Panc1 (cell line): ENCODE data around the gene UBTD1. TPM values are rescaled to one million over a fixed set of nuclear protein-coding genes. Genes with fewer than 3 reads are reported as not detected.

Source experiments
- ATAC-seq: fragments of 200-7000 bp; cut with Tn5 transposase; 2 replicates; pipeline ENCODE4 v1.9.1; 2020; ENCODE audit warnings: mild to moderate bottlenecking, moderate library complexity
- BruUV-seq: library from RNA; stranded (reverse); fragments of 400-500 nt; replicated peaks from 2 replicates; lab custom pipeline; 2021; lab: Mats Ljungman, UMichigan
- CTCF ChIA-PET: fragments of 300-600 bp; sonication (Branson Sonifier 250); formaldehyde crosslinking; loops from one replicate; lab custom pipeline; 2022; ENCODE audit warnings: antibody characterized with exemption; lab: Charles Lee
- POLR2A ChIA-PET: fragments of 300-600 bp; sonication (Branson Sonifier 250); formaldehyde crosslinking; loops from one replicate; lab custom pipeline; 2022; ENCODE audit warnings: antibody characterized with exemption; lab: Charles Lee
- DNase-seq: peaks from one replicate; pipeline ENCODE4 v3.0.0-alpha.2; 2010; ENCODE audit warnings: low read depth, low spot score
- H3K27ac ChIP-seq: 2 replicates; pipeline ENCODE4 v1.5.1; 2011; ENCODE audit warnings: mild to moderate bottlenecking, low read length, inconsistent platforms
- H3K27me3 ChIP-seq: fragments of 200-500 bp; sonication (Bioruptor generic); 2 replicates; pipeline ENCODE4 v1.6.0; 2014; ENCODE audit warnings: low read length, inconsistent platforms; ENCODE audit not compliant: control insufficient read depth, insufficient read depth
- H3K36me3 ChIP-seq: fragments of 200-500 bp; sonication (Bioruptor generic); 2 replicates; pipeline ENCODE4 v1.5.1; 2014; ENCODE audit warnings: inconsistent platforms, mild to moderate bottlenecking, low read length, moderate library complexity; ENCODE audit not compliant: control insufficient read depth, insufficient read depth
- H3K4me1 ChIP-seq: 2 replicates; pipeline ENCODE4 v1.5.1; 2011; ENCODE audit warnings: inconsistent platforms, mild to moderate bottlenecking, low read length, moderate library complexity; ENCODE audit not compliant: control insufficient read depth, insufficient read depth
- H3K4me3 ChIP-seq, 2 experiments: 2 replicates each; pipeline ENCODE4 v1.5.1; 2011 to 2012; ENCODE audit warnings: low read depth in 2 of 2, low read length in 2 of 2, mild to moderate bottlenecking in 2 of 2, inconsistent platforms in 1 of 2, moderate library complexity in 1 of 2
- H3K9me3 ChIP-seq: fragments of 200-500 bp; sonication (Bioruptor generic); 2 replicates; pipeline ENCODE4 v1.5.1; 2014; ENCODE audit warnings: low read depth, mild to moderate bottlenecking, inconsistent platforms, low read length, moderate library complexity; ENCODE audit not compliant: control insufficient read depth, insufficient read depth
- POLR2AphosphoS5 ChIP-seq: IDR thresholded peaks from 2 replicates; pipeline ENCODE4 v1.6.1; 2012; ENCODE audit warnings: mild to moderate bottlenecking, low read depth, low read length, moderate library complexity
- SIN3A ChIP-seq: IDR thresholded peaks from 2 replicates; pipeline ENCODE4 v1.6.1; 2012; ENCODE audit warnings: low read depth, mild to moderate bottlenecking, low read length, moderate library complexity, borderline replicate concordance; ENCODE audit not compliant: insufficient read depth
- TCF7L2 ChIP-seq: IDR thresholded peaks from 2 replicates; pipeline ENCODE4 v1.6.1; 2011; ENCODE audit warnings: mild to moderate bottlenecking, low read depth, low read length, inconsistent platforms
- in situ Hi-C: cut with HindIII; loops from 2 replicates; pipeline ENCODE4 v1.10.0; 2016; ENCODE audit warnings: low sequenced_read_pairs, low pct_unique_long_range_greater_than_20kb
- intact Hi-C: fragments of 100-400 bp; cut with micrococcal nuclease; formaldehyde crosslinking; loops from one replicate; pipeline ENCODE4 v1.10.0; 2022; ENCODE audit not compliant: unreplicated experiment
- total RNA-seq: library from RNA; stranded (reverse); gene quantifications from one replicate; pipeline ENCODE4 v1.2.1, GENCODE V29; 2021; ENCODE audit not compliant: unreplicated experiment
- TF ChIP-seq, protein P1 (sequence below): fragments of 450-650 bp; IDR thresholded peaks from 2 replicates; pipeline ENCODE4 v1.5.1; 2017; ENCODE audit warnings: mild to moderate bottlenecking
- TF ChIP-seq, protein P2 (sequence below), 2 experiments: IDR thresholded peaks; 2 replicates each; pipeline ENCODE4 v1.6.1; 2011 to 2012; ENCODE audit warnings: low read depth in 2 of 2, control low read depth in 1 of 2, low read length in 1 of 2, mild to moderate bottlenecking in 1 of 2, moderate library complexity in 1 of 2; ENCODE audit not compliant: insufficient read depth in 1 of 2

The UBTD1 gene
- total RNA-seq, 1 experiment from 2014 or later: 55.6 TPM

- BruUV-seq: no TSS peak
These were observed 40.9 kb downstream of the UBTD1 start for GRCh38 chr10:97539523-97540200.

DNA sequence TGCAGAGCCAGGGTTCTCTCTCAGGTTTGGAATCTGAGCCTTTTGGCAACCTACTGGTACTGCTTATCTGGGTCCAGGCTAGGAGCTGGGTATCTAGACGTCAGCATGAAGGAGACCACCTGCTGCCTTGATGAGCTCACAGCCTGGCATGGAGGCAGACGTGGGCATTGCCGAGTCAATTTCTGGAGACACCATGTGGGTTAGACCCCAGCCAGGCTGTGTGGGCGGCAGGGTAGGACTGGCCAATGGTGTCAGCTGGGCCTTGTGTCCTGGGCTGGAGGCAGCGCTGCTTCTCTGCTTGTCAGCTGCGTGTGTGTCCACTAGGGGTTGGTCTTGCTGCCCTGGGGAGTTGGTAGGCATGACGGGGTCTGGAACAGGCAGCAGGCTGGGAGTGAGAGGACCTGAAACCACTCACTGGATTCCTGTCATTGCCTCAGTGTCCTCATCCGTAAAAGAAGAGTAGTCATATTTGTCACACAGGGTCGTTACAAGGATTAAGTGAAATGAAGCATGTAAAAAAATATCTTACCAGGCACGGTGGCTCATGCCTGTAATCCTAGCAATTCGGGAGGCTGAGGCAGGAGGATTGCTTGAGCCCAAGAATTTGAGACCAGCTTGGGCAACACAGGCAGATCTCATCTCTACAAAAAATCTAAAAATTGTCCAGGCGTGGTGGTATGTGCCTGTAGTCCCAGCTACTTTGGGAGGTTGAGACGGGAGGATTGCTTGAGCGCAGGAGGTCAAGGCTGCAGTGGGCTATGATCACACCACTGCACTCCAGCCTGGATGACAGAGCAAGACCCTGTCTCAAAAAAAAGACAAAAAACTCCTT is 42.2 kb downstream of the UBTD1 start:
- POLR2A ChIA-PET: no interaction called here
- peaks cover 65% of the 10 kb centered on the region for H3K4me1 ChIP-seq
- no TSS peak for BruUV-seq
- peak overlapping the region; percentile 95 for H3K27ac ChIP-seq
- no peaks in the 10 kb centered on the region for H3K9me3 ChIP-seq
- no peak for ATAC-seq
- H3K36me3 ChIP-seq: no peaks in the 10 kb centered on the region
- CTCF ChIA-PET: interaction anchor here (0.6 to 1.5 kb wide), 3 partner anchors 13 to 42 kb away, joined by 3 to 4 read pairs (median 4); partner anchors contain the start of gene UBTD1
- in situ Hi-C loops (no loop called here), intact Hi-C loops (loop anchor here (5.0 kb wide), 1 partner anchor 44 kb away; the partner anchor contains the start of genes MMS19 and UBTD1)
- TF ChIP-seq, protein P1, sequence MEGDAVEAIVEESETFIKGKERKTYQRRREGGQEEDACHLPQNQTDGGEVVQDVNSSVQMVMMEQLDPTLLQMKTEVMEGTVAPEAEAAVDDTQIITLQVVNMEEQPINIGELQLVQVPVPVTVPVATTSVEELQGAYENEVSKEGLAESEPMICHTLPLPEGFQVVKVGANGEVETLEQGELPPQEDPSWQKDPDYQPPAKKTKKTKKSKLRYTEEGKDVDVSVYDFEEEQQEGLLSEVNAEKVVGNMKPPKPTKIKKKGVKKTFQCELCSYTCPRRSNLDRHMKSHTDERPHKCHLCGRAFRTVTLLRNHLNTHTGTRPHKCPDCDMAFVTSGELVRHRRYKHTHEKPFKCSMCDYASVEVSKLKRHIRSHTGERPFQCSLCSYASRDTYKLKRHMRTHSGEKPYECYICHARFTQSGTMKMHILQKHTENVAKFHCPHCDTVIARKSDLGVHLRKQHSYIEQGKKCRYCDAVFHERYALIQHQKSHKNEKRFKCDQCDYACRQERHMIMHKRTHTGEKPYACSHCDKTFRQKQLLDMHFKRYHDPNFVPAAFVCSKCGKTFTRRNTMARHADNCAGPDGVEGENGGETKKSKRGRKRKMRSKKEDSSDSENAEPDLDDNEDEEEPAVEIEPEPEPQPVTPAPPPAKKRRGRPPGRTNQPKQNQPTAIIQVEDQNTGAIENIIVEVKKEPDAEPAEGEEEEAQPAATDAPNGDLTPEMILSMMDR: no peak
- TF ChIP-seq SIN3A (no peak), POLR2AphosphoS5 (no peak), TCF7L2 (no peak)
- TF ChIP-seq, protein P2, sequence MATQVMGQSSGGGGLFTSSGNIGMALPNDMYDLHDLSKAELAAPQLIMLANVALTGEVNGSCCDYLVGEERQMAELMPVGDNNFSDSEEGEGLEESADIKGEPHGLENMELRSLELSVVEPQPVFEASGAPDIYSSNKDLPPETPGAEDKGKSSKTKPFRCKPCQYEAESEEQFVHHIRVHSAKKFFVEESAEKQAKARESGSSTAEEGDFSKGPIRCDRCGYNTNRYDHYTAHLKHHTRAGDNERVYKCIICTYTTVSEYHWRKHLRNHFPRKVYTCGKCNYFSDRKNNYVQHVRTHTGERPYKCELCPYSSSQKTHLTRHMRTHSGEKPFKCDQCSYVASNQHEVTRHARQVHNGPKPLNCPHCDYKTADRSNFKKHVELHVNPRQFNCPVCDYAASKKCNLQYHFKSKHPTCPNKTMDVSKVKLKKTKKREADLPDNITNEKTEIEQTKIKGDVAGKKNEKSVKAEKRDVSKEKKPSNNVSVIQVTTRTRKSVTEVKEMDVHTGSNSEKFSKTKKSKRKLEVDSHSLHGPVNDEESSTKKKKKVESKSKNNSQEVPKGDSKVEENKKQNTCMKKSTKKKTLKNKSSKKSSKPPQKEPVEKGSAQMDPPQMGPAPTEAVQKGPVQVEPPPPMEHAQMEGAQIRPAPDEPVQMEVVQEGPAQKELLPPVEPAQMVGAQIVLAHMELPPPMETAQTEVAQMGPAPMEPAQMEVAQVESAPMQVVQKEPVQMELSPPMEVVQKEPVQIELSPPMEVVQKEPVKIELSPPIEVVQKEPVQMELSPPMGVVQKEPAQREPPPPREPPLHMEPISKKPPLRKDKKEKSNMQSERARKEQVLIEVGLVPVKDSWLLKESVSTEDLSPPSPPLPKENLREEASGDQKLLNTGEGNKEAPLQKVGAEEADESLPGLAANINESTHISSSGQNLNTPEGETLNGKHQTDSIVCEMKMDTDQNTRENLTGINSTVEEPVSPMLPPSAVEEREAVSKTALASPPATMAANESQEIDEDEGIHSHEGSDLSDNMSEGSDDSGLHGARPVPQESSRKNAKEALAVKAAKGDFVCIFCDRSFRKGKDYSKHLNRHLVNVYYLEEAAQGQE (IDR thresholded peaks at IDR 0.05; ENCODE audit: insufficient read depth in 1 of 2, low read depth in 2 of 2, low read length in 1 of 2): no peak
- DNase-seq: no peak
- no peak overlapping the region for H3K4me3 ChIP-seq
- no peaks in the 10 kb centered on the region for H3K27me3 ChIP-seq

More at GRCh38 chr10:97539523-97540200, 40.9 kb downstream of the UBTD1 start:
- intact Hi-C loops: loop anchor here (5.0 kb wide), 1 partner anchor 42 kb away; the partner anchor contains the start of genes MMS19 and UBTD1
- no peaks in the 10 kb centered on the region for H3K9me3 ChIP-seq
- ChIA-PET POLR2A (interaction anchor here (0.5 kb wide), 1 partner anchor 38 kb away, joined by 3 read pairs; no protein-coding TSS in a partner anchor), CTCF (interaction anchor here (0.7 to 1.0 kb wide), 3 partner anchors 15 to 272 kb away, joined by 3 to 7 read pairs (median 3); no protein-coding TSS in a partner anchor)
- no peak overlapping the region for H3K4me3 ChIP-seq
- H3K4me1 ChIP-seq: peaks cover 65% of the 10 kb centered on the region
- DNase-seq (no peak), ATAC-seq (peak; percentile 39)
- H3K27me3 ChIP-seq: no peaks in the 10 kb centered on the region
- no peaks in the 10 kb centered on the region for H3K36me3 ChIP-seq
- TF ChIP-seq, protein P2 (IDR thresholded peaks at IDR 0.05; ENCODE audit: insufficient read depth in 1 of 2, low read depth in 2 of 2, low read length in 1 of 2): no peak; a peak in 1 of 4 replicates
- TF ChIP-seq SIN3A (no peak), POLR2AphosphoS5 (peak; percentile 39; the same call in 1 of the 2 replicates)
- peak overlapping the region; percentile 95 for H3K27ac ChIP-seq
- in situ Hi-C loops: no loop called here
